Activated naive CD4-positive, alpha-beta T cell treated with anti-CD3 and anti-CD28 coated beads for 36 hours (primary cell): ENCODE data around the gene TENT4B. TPM values are rescaled to one million over a fixed set of nuclear protein-coding genes. Genes with fewer than 3 reads are reported as not detected.

ENCODE experiments used
- CTCF ChIA-PET: fragments of 350-600 bp; sonication (Branson Sonifier 250); formaldehyde crosslinking; loops from one replicate; lab custom pipeline; 2021; ENCODE audit warnings: antibody characterized with exemption; lab: Charles Lee
- DNase-seq: peaks from one replicate; pipeline ENCODE4 v3.0.0-alpha.2; 2020
- H3K27ac Mint-ChIP-seq: one replicate; pipeline ENCODE4 v1.8.0; 2021; ENCODE audit warnings: mild to moderate bottlenecking, mixed read lengths
- H3K27me3 Mint-ChIP-seq: one replicate; pipeline ENCODE4 v1.8.0; 2021; ENCODE audit warnings: low read depth, mixed read lengths
- H3K36me3 Mint-ChIP-seq: one replicate; pipeline ENCODE4 v1.8.0; 2021; ENCODE audit warnings: low read depth, mixed read lengths
- H3K4me1 Mint-ChIP-seq: one replicate; pipeline ENCODE4 v1.8.0; 2021; ENCODE audit warnings: low read depth, mixed read lengths
- H3K4me3 Mint-ChIP-seq: one replicate; pipeline ENCODE4 v1.8.0; 2021; ENCODE audit warnings: mild to moderate bottlenecking, moderate library complexity, mixed read lengths
- H3K9me3 Mint-ChIP-seq: one replicate; pipeline ENCODE4 v1.8.0; 2021; ENCODE audit warnings: mixed read lengths
- intact Hi-C: fragments of 100-400 bp; cut with micrococcal nuclease; formaldehyde crosslinking; loops from one replicate; pipeline ENCODE4 v1.15.1; 2023
- total RNA-seq, 2 experiments: library from RNA; stranded (reverse); gene quantifications; one replicate each; pipeline ENCODE4 v1.2.3, GENCODE V29; 2021

TENT4B gene
- total RNA-seq, 2 experiments from 2014 or later: 17.9 to 18.4 TPM

GRCh38 chr16:50263060-50263909 is 110.2 kb downstream of the TENT4B start:
- H3K27ac Mint-ChIP-seq: no peak overlapping the region
- H3K4me1 Mint-ChIP-seq: peaks cover 39% of the 10 kb centered on the region
- CTCF ChIA-PET: interaction anchor here (0.6 to 2.0 kb wide), 3 partner anchors 11 to 247 kb away, joined by 3 to 5 read pairs (median 3); no protein-coding TSS in a partner anchor
- peaks cover 3% of the 10 kb centered on the region for H3K36me3 Mint-ChIP-seq
- intact Hi-C loops: no loop called here
- no peak overlapping the region for H3K4me3 Mint-ChIP-seq
- H3K27me3 Mint-ChIP-seq: peaks cover 3% of the 10 kb centered on the region
- DNase-seq: no peak
- H3K9me3 Mint-ChIP-seq: peaks cover 1% of the 10 kb centered on the region

- H3K4me1 Mint-ChIP-seq: peaks cover 48% of the 10 kb centered on the region
Observed at GRCh38 chr16:50263940-50264929, 111.1 kb downstream of the TENT4B start.

GRCh38 chr16:50265260-50265659 is 112.2 kb downstream of the TENT4B start:
- Mint-ChIP-seq H3K27me3 (peaks cover 3% of the 10 kb centered on the region), H3K4me3 (peak overlapping the region; percentile 20), H3K27ac (peak overlapping the region; percentile 94), H3K36me3 (peaks cover 5% of the 10 kb centered on the region), H3K9me3 (peaks cover 1% of the 10 kb centered on the region), H3K4me1 (peaks cover 48% of the 10 kb centered on the region)
- CTCF ChIA-PET: interaction anchor here (0.7 to 3.4 kb wide), 8 partner anchors 10 to 124 kb away, joined by 3 to 30 read pairs (median 6); no protein-coding TSS in a partner anchor
- peak; percentile 73 for DNase-seq
- intact Hi-C loops: loop anchor here (1.0 to 5.0 kb wide), 4 partner anchors 102 to 541 kb away; partner anchors contain the start of genes BRD7 and HEATR3

More at GRCh38 chr16:50263940-50264929, 111.1 kb downstream of the TENT4B start:
- Mint-ChIP-seq H3K27me3 (peaks cover 3% of the 10 kb centered on the region), H3K36me3 (peaks cover 5% of the 10 kb centered on the region), H3K27ac (peak overlapping the region; percentile 59), H3K9me3 (peaks cover 1% of the 10 kb centered on the region), H3K4me3 (no peak overlapping the region)
- intact Hi-C loops: loop anchor here (1.0 to 2.0 kb wide), 2 partner anchors 74 to 401 kb away; no protein-coding TSS in a partner anchor
- CTCF ChIA-PET: interaction anchor here (0.7 to 3.4 kb wide), 4 partner anchors 11 to 123 kb away, joined by 3 to 30 read pairs (median 6); no protein-coding TSS in a partner anchor
- no peak for DNase-seq

GRCh38 chr16:50265716-50266336 is 112.7 kb downstream of the TENT4B start:
- Mint-ChIP-seq H3K36me3 (peaks cover 6% of the 10 kb centered on the region), H3K27me3 (peaks cover 3% of the 10 kb centered on the region), H3K4me1 (peaks cover 53% of the 10 kb centered on the region), H3K9me3 (peaks cover 1% of the 10 kb centered on the region), H3K27ac (peak overlapping the region; percentile 94), H3K4me3 (peak overlapping the region; percentile 86)
- intact Hi-C loops: loop anchor here (1.0 to 5.0 kb wide), 8 partner anchors 11 to 540 kb away; partner anchors contain the start of genes BRD7 and HEATR3
- CTCF ChIA-PET: interaction anchor here (0.6 to 3.4 kb wide), 8 partner anchors 9 to 93 kb away, joined by 3 to 30 read pairs (median 6); no protein-coding TSS in a partner anchor
- no peak for DNase-seq

- peaks cover 7% of the 10 kb centered on the region for H3K36me3 Mint-ChIP-seq
- peak within 1 kb of the TSS; percentile 94 for H3K27ac Mint-ChIP-seq
- H3K27me3 Mint-ChIP-seq: peaks cover 3% of the 10 kb centered on the region
- intact Hi-C loops: loop anchor here (1.0 to 5.0 kb wide), 6 partner anchors 11 to 199 kb away; partner anchors contain the start of genes BRD7 and HEATR3
- peak within 1 kb of the TSS; percentile 86 for H3K4me3 Mint-ChIP-seq
- DNase-seq: peak; percentile 91
- CTCF ChIA-PET: interaction anchor here (0.5 to 3.4 kb wide), 6 partner anchors 8 to 88 kb away, joined by 3 to 30 read pairs (median 6); no protein-coding TSS in a partner anchor
- peaks cover 1% of the 10 kb centered on the region for H3K9me3 Mint-ChIP-seq
- H3K4me1 Mint-ChIP-seq: peaks cover 60% of the 10 kb centered on the region
Observed at GRCh38 chr16:50266337-50267091, 113.4 kb downstream of the TENT4B start, which contains the start of gene ADCY7. TSS of gene ADCY7 (plus strand) at chr16:50266551. CDS start at chr16:50288180, 21,629 bp downstream.

GRCh38 chr16:50267151-50267631 is 114.1 kb downstream of the TENT4B start:
- DNase-seq: no peak
- intact Hi-C loops: loop anchor here (2.0 to 5.0 kb wide), 4 partner anchors 56 to 200 kb away; partner anchors contain the start of genes BRD7 and HEATR3
- H3K27me3 Mint-ChIP-seq: no peaks in the 10 kb centered on the region
- H3K27ac Mint-ChIP-seq: peak overlapping the region; percentile 94
- peaks cover 7% of the 10 kb centered on the region for H3K36me3 Mint-ChIP-seq
- peaks cover 1% of the 10 kb centered on the region for H3K9me3 Mint-ChIP-seq
- H3K4me1 Mint-ChIP-seq: peaks cover 67% of the 10 kb centered on the region
- CTCF ChIA-PET: interaction anchor here (0.5 to 3.4 kb wide), 6 partner anchors 8 to 483 kb away, joined by 3 to 30 read pairs (median 6); no protein-coding TSS in a partner anchor
- H3K4me3 Mint-ChIP-seq: peak overlapping the region; percentile 86

- DNase-seq: no peak
- CTCF ChIA-PET: interaction anchor here (0.7 to 1.5 kb wide), 4 partner anchors 10 to 482 kb away, joined by 3 to 4 read pairs (median 3); no protein-coding TSS in a partner anchor
- peaks cover 1% of the 10 kb centered on the region for H3K9me3 Mint-ChIP-seq
- no peaks in the 10 kb centered on the region for H3K27me3 Mint-ChIP-seq
- peak overlapping the region; percentile 94 for H3K27ac Mint-ChIP-seq
- H3K36me3 Mint-ChIP-seq: peaks cover 7% of the 10 kb centered on the region
- H3K4me1 Mint-ChIP-seq: peaks cover 72% of the 10 kb centered on the region
- H3K4me3 Mint-ChIP-seq: peak overlapping the region; percentile 86
- intact Hi-C loops: loop anchor here (2.0 to 5.0 kb wide), 4 partner anchors 57 to 200 kb away; partner anchors contain the start of genes BRD7 and HEATR3
Observed at GRCh38 chr16:50267651-50268050, 114.5 kb downstream of the TENT4B start.

GRCh38 chr16:50268352-50268751 is 115.2 kb downstream of the TENT4B start:
- Mint-ChIP-seq H3K36me3 (peaks cover 7% of the 10 kb centered on the region), H3K4me1 (peaks cover 79% of the 10 kb centered on the region), H3K4me3 (peak overlapping the region; percentile 58), H3K9me3 (peaks cover 1% of the 10 kb centered on the region), H3K27me3 (no peaks in the 10 kb centered on the region), H3K27ac (peak overlapping the region; percentile 82)
- peak; percentile 6 for DNase-seq
- intact Hi-C loops: loop anchor here (5.0 kb wide), 2 partner anchors 99 to 201 kb away; partner anchors contain the start of genes BRD7 and HEATR3
- CTCF ChIA-PET: interaction anchor here (0.6 to 1.5 kb wide), 5 partner anchors 9 to 390 kb away, joined by 3 to 5 read pairs (median 3); no protein-coding TSS in a partner anchor

GRCh38 chr16:50269061-50269705 is 116.1 kb downstream of the TENT4B start:
- Mint-ChIP-seq H3K27ac (peak overlapping the region; percentile 65), H3K4me1 (peaks cover 79% of the 10 kb centered on the region), H3K4me3 (no peak overlapping the region), H3K27me3 (no peaks in the 10 kb centered on the region), H3K36me3 (peaks cover 11% of the 10 kb centered on the region), H3K9me3 (peaks cover 1% of the 10 kb centered on the region)
- intact Hi-C loops: loop anchor here (5.0 kb wide), 2 partner anchors 98 to 202 kb away; partner anchors contain the start of genes BRD7 and HEATR3
- DNase-seq: peak; percentile 2
- CTCF ChIA-PET: interaction anchor here (0.9 to 1.2 kb wide), 2 partner anchors 9 to 390 kb away, joined by 3 to 5 read pairs; no protein-coding TSS in a partner anchor
